ENCODE results near the gene BICDL2.

Gene BICDL2

GRCh38 chr16:3019594-3020246 is 17.0 kb downstream of the BICDL2 start:
- peak overlapping the region; percentile 88 for H3K27ac ChIP-seq

GRCh38 chr16:3017794-3018506 is 18.8 kb downstream of the BICDL2 start, which contains the start of gene CLDN6:
CLDN6 (minus strand) TSS chr16:3018183; CDS start chr16:3016021, 2,162 bp downstream.
- TF ChIP-seq ZFX (IDR thresholded peaks at IDR 0.05; ENCODE audit: borderline replicate concordance) (no peak), CTCF (IDR thresholded peaks at IDR 0.05) (peak; percentile 41)
- no peak within 1 kb of the TSS for H3K27ac ChIP-seq

More at GRCh38 chr16:3019594-3020246, 17.0 kb downstream of the BICDL2 start:
- no peak for TF ChIP-seq ZFX (IDR thresholded peaks at IDR 0.05; ENCODE audit: borderline replicate concordance)
- no peak for TF ChIP-seq CTCF (IDR thresholded peaks at IDR 0.05)

- H3K27ac ChIP-seq = no peak overlapping the region
- TF ChIP-seq ZFX (IDR thresholded peaks at IDR 0.05; ENCODE audit: borderline replicate concordance) (no peak), CTCF (IDR thresholded peaks at IDR 0.05) (no peak)
Observed at GRCh38 chr16:3017344-3017743, 19.4 kb downstream of the BICDL2 start.

DNA sequence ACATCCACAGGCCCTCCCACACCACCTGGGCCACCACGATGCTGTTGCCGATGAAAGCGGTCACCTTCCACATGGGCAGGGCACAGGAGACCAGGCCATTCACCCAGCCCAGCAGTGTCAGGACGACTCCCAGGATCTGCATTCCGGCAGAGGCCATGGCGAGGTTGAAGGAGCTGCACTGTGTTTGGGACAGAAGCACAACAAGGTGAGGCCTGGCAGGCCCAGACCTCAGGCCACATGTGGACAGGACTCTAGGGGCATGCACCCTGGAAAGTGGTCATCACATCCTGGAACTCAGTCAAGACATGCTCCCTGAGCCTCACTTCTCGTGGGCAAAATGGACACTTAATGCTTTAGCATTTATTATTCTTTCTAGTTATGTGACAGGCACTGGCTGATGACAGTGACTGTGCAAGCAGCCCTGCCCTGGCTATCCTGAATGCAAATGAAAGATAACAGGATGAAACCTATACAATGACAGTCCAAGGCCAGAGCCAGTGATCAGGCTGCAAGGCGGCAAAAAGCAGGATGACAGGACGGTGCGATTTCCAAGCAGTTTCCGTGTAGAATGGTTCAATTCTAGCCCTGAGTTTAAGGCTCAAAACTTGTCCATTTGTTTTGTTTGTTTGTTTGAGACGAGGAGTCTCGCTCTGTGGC is 20.8 kb downstream of the BICDL2 start:
- TF ChIP-seq CTCF (IDR thresholded peaks at IDR 0.05) (no peak), ZFX (IDR thresholded peaks at IDR 0.05; ENCODE audit: borderline replicate concordance) (no peak)
- no peak overlapping the region for H3K27ac ChIP-seq

DNA sequence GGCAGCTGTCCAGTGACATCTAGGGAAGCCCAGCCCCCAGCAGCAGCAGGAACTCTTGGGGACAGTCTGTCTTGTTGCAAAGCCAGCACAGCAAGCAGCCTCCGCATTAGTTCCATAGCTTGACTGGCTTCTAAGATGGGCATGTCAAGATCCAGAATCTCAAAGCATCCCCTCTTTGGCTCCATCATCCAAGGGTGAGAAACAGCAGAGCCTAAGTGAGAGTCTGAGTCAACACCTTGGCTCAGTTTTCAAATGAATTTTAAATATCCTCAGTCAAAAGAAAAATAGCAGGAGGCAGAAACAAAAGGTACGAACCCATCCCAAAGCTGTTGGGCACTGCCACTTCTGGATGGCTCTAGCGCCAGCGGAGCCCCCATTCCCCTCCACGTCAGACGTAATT is 21.8 kb downstream of the BICDL2 start:
- H3K27ac ChIP-seq = no peak overlapping the region
- TF ChIP-seq CTCF (IDR thresholded peaks at IDR 0.05) = no peak
- no peak for TF ChIP-seq ZFX (IDR thresholded peaks at IDR 0.05; ENCODE audit: borderline replicate concordance)

- TF ChIP-seq ZFX (IDR thresholded peaks at IDR 0.05; ENCODE audit: borderline replicate concordance) = no peak
- TF ChIP-seq CTCF (IDR thresholded peaks at IDR 0.05) = no peak
Observed at GRCh38 chr16:3013998-3014690, 22.6 kb downstream of the BICDL2 start.

More at GRCh38 chr16:3013998-3014690, 22.6 kb downstream of the BICDL2 start:
- H3K27ac ChIP-seq = no peak overlapping the region

Measured in 22Rv1 (cell line).